Astrocyte (in vitro differentiated cells and primary cell): ENCODE results near the gene MISP. TPM values are rescaled to one million over a fixed set of nuclear protein-coding genes. Genes with fewer than 3 reads are reported as not detected.
A peak's percentile ranks its signal among the peaks of the same experiment; 100 is the strongest.

ENCODE experiments used
- DNase-seq: peaks from one replicate; pipeline ENCODE4 v3.0.0-alpha.2; 2010; ENCODE audit warnings: low read depth
- FAIRE-seq: peaks from 2 replicates; lab custom pipeline; 2011; peaks lifted over from hg19 to GRCh38; lab: Jason Lieb, UNC
- H2AFZ ChIP-seq: 2 replicates; pipeline ENCODE4 v1.6.0; 2012; ENCODE audit warnings: low read depth, low read length, inconsistent platforms
- H3K27ac ChIP-seq: 2 replicates; pipeline ENCODE4 v1.5.1; 2011; ENCODE audit warnings: low read depth, low read length, inconsistent platforms
- H3K27me3 ChIP-seq: 2 replicates; pipeline ENCODE4 v1.6.0; 2011; ENCODE audit warnings: low read length, inconsistent platforms; ENCODE audit not compliant: insufficient read depth
- H3K36me3 ChIP-seq: 2 replicates; pipeline ENCODE4 v1.5.1; 2011; ENCODE audit warnings: low read length, inconsistent platforms; ENCODE audit not compliant: insufficient read depth
- H3K4me1 ChIP-seq: 2 replicates; pipeline ENCODE4 v1.5.1; 2011; ENCODE audit warnings: low read length, inconsistent platforms; ENCODE audit not compliant: insufficient read depth
- H3K4me2 ChIP-seq: 2 replicates; pipeline ENCODE4 v1.6.0; 2012; ENCODE audit warnings: low read length, inconsistent platforms
- H3K4me3 ChIP-seq: 2 replicates; pipeline ENCODE4 v1.5.1; 2011; ENCODE audit warnings: low read depth, mild to moderate bottlenecking, low read length, inconsistent platforms; ENCODE audit not compliant: insufficient read depth
- H3K79me2 ChIP-seq: 2 replicates; pipeline ENCODE4 v1.6.0; 2012; ENCODE audit warnings: mild to moderate bottlenecking, low read length, inconsistent platforms; ENCODE audit not compliant: insufficient read depth
- H3K9ac ChIP-seq: 2 replicates; pipeline ENCODE4 v1.6.0; 2012; ENCODE audit warnings: mild to moderate bottlenecking, low read length, inconsistent platforms
- H3K9me3 ChIP-seq: 2 replicates; pipeline ENCODE4 v1.5.1; 2012; ENCODE audit warnings: low read depth, mild to moderate bottlenecking, low read length, inconsistent platforms; ENCODE audit not compliant: insufficient read depth
- H4K20me1 ChIP-seq: 2 replicates; pipeline ENCODE4 v1.6.0; 2012; ENCODE audit warnings: low read length, inconsistent platforms; ENCODE audit not compliant: insufficient read depth
- H3K27ac Mint-ChIP-seq: one replicate; pipeline ENCODE4 v1.8.0; 2021; ENCODE audit warnings: mild to moderate bottlenecking, mixed read lengths; ENCODE audit not compliant: unreplicated experiment
- H3K27me3 Mint-ChIP-seq: one replicate; pipeline ENCODE4 v1.8.0; 2021; ENCODE audit warnings: low read depth, mixed read lengths; ENCODE audit not compliant: unreplicated experiment
- H3K36me3 Mint-ChIP-seq: one replicate; pipeline ENCODE4 v1.8.0; 2021; ENCODE audit warnings: low read depth, mixed read lengths; ENCODE audit not compliant: unreplicated experiment
- H3K4me1 Mint-ChIP-seq: one replicate; pipeline ENCODE4 v1.8.0; 2021; ENCODE audit warnings: low read depth, mixed read lengths; ENCODE audit not compliant: unreplicated experiment
- H3K4me3 Mint-ChIP-seq: one replicate; pipeline ENCODE4 v1.8.0; 2021; ENCODE audit warnings: mild to moderate bottlenecking, moderate library complexity, mixed read lengths; ENCODE audit not compliant: unreplicated experiment
- H3K9me3 Mint-ChIP-seq: one replicate; pipeline ENCODE4 v1.8.0; 2021; ENCODE audit warnings: mild to moderate bottlenecking, mixed read lengths; ENCODE audit not compliant: unreplicated experiment
- EZH2 ChIP-seq: IDR thresholded peaks from 2 replicates; pipeline ENCODE4 v1.6.1; 2012; ENCODE audit warnings: mild to moderate bottlenecking, low read length, inconsistent platforms; ENCODE audit not compliant: insufficient read depth
- total RNA-seq: library from RNA; stranded (reverse); gene quantifications from 2 replicates; pipeline ENCODE4 v1.2.1, GENCODE V29; 2021
- TF ChIP-seq, protein P1 (sequence below): IDR thresholded peaks from 2 replicates; pipeline ENCODE4 v1.5.1; 2011; ENCODE audit warnings: low read depth, mild to moderate bottlenecking, inconsistent platforms, low read length, moderate library complexity; ENCODE audit not compliant: insufficient read depth

The MISP gene
- total RNA-seq, 1 donor from 2014 or later: 0.43 TPM

DNA sequence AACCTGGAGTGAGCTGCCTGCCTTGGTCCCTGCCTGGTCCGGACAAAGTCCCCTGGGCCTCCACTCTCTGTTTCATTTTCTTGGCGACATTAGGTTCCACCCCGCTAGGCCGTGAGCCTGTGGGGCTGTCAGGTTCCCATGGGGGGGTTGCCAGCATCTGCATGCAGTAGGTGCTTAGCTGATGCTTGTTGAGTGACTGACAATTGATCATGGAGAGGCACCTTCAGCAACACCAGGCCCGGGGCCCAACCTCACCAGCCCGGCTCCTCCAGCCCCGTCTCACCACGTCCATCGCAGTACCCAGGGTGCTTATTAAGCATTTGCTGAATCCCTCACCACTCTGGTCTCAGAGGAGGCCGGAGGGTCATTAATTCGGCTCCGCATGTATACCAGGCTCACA, 13.4 kb downstream of the MISP start:
- Histone ChIP-seq H2AFZ (no peak overlapping the region), H3K4me2 (no peak overlapping the region), H3K79me2 (no peaks in the 10 kb centered on the region), H3K9me3 (no peaks in the 10 kb centered on the region), H3K27ac (no peak overlapping the region), H3K36me3 (no peaks in the 10 kb centered on the region), H3K27me3 (no peaks in the 10 kb centered on the region), H3K4me3 (no peak overlapping the region), H4K20me1 (no peaks in the 10 kb centered on the region), H3K4me1 (peaks cover 5% of the 10 kb centered on the region), H3K9ac (no peak overlapping the region)
- Mint-ChIP-seq H3K27me3 (peaks cover 6% of the 10 kb centered on the region), H3K36me3 (no peaks in the 10 kb centered on the region), H3K9me3 (peaks cover 5% of the 10 kb centered on the region), H3K4me1 (peaks cover 5% of the 10 kb centered on the region), H3K4me3 (no peak overlapping the region), H3K27ac (no peak overlapping the region)
- FAIRE-seq (no peak), DNase-seq (no peak)
- no peak for TF ChIP-seq EZH2
- TF ChIP-seq, protein P1, sequence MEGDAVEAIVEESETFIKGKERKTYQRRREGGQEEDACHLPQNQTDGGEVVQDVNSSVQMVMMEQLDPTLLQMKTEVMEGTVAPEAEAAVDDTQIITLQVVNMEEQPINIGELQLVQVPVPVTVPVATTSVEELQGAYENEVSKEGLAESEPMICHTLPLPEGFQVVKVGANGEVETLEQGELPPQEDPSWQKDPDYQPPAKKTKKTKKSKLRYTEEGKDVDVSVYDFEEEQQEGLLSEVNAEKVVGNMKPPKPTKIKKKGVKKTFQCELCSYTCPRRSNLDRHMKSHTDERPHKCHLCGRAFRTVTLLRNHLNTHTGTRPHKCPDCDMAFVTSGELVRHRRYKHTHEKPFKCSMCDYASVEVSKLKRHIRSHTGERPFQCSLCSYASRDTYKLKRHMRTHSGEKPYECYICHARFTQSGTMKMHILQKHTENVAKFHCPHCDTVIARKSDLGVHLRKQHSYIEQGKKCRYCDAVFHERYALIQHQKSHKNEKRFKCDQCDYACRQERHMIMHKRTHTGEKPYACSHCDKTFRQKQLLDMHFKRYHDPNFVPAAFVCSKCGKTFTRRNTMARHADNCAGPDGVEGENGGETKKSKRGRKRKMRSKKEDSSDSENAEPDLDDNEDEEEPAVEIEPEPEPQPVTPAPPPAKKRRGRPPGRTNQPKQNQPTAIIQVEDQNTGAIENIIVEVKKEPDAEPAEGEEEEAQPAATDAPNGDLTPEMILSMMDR: no peak

DNA sequence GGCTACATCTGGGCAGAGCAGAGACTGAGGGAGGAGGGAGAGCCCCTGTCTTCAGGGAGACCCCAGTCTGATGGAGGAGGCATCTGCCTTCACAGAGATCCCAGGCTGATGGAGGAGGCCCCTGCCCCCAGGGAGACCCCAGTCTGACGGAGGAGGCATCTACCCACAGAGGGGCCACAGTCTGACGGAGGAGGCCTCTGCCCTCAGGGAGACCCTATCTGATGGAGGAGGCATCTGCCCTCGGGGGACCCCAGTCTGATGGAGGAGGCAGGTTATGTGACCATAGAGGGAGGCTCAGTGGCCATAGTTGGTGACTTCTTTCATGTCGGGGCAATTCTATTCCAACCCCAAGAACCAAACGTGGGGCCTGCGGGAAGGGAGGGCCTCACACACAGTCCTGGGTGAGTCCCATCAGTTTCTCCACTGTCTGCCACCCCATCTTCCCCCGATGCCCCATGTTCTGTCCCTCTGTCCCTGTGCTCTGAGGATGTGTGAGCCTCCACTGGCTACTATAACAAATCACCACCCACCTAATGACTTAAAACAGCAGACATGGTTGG, 14.3 kb downstream of the MISP start:
- TF ChIP-seq, protein P1: no peak
- no peak for TF ChIP-seq EZH2
- DNase-seq (no peak), FAIRE-seq (no peak)
- Histone ChIP-seq H3K36me3 (no peaks in the 10 kb centered on the region), H3K4me3 (no peak overlapping the region), H3K79me2 (no peaks in the 10 kb centered on the region), H2AFZ (no peak overlapping the region), H3K9me3 (no peaks in the 10 kb centered on the region), H3K27me3 (no peaks in the 10 kb centered on the region), H4K20me1 (no peaks in the 10 kb centered on the region), H3K4me1 (peaks cover 5% of the 10 kb centered on the region), H3K27ac (no peak overlapping the region), H3K4me2 (no peak overlapping the region), H3K9ac (no peak overlapping the region)
- Mint-ChIP-seq H3K27me3 (peaks cover 2% of the 10 kb centered on the region), H3K4me1 (peaks cover 5% of the 10 kb centered on the region), H3K9me3 (no peaks in the 10 kb centered on the region), H3K4me3 (no peak overlapping the region), H3K36me3 (no peaks in the 10 kb centered on the region), H3K27ac (no peak overlapping the region)

DNA sequence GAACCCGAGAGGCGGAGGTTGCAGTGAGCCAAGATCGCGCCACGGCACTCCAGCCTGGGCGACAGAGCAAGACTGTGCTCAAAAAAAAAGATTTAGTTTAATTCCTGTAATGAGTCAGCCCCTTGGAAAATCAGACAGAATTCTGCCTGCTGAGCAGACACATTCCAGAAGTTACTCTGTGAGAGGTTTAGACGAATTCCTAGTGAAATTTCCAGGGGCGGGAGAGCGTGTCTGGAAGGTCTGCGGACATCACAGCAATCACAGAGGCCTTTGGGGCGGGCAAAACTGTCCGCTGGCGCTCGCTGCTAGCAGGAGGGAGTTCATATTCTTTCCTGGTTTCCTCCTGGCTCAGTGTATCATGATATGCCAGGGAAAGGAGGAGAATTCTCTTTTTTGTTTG, 17.5 kb downstream of the MISP start:
- no peak overlapping the region for H3K4me3 ChIP-seq
- no peaks in the 10 kb centered on the region for H3K79me2 ChIP-seq
- peak overlapping the region; percentile 32 for H3K27ac ChIP-seq
- peak; percentile 59 for FAIRE-seq
- H3K27me3 ChIP-seq: no peaks in the 10 kb centered on the region
- H3K4me2 ChIP-seq: peak overlapping the region; percentile 51
- peak overlapping the region; percentile 44 for H3K9ac ChIP-seq
- no peaks in the 10 kb centered on the region for H3K36me3 ChIP-seq
- no peaks in the 10 kb centered on the region for H4K20me1 ChIP-seq
- no peaks in the 10 kb centered on the region for H3K36me3 Mint-ChIP-seq
- H3K4me1 ChIP-seq: peaks cover 5% of the 10 kb centered on the region
- H3K9me3 ChIP-seq: no peaks in the 10 kb centered on the region
- H3K9me3 Mint-ChIP-seq: no peaks in the 10 kb centered on the region
- TF ChIP-seq, protein P1: no peak
- no peak for TF ChIP-seq EZH2
- DNase-seq: peak; percentile 87
- H3K4me3 Mint-ChIP-seq: no peak overlapping the region
- H3K4me1 Mint-ChIP-seq: peaks cover 5% of the 10 kb centered on the region
- peak overlapping the region; percentile 98 for H3K27ac Mint-ChIP-seq
- peak overlapping the region; percentile 26 for H2AFZ ChIP-seq
- H3K27me3 Mint-ChIP-seq: no peaks in the 10 kb centered on the region
